Peyer's patch (tissue), 4 donors: ENCODE measurements around the gene MRM1. TPM values are rescaled to one million over a fixed set of nuclear protein-coding genes. Genes with fewer than 3 reads are reported as not detected.

Experiments used
- DNase-seq, 3 donors: peaks; one replicate each; pipeline ENCODE4 v3.0.0-alpha.2; 2017 to 2019
- H3K27ac ChIP-seq, 4 donors: fragments of 200-600 bp; sonication (generic); one replicate each; pipeline ENCODE4 v1.5.1; 2016 to 2019
- H3K27me3 ChIP-seq, 2 donors: fragments of 200-600 bp; sonication (generic); one replicate each; pipeline ENCODE4 v1.5.1; 2019
- H3K36me3 ChIP-seq, 3 donors: fragments of 200-600 bp; sonication (generic); one replicate each; pipeline ENCODE4 v1.5.1; 2016 to 2019
- H3K4me1 ChIP-seq, 4 donors: fragments of 200-600 bp; sonication (generic); one replicate each; pipeline ENCODE4 v1.5.1; 2016 to 2019
- H3K4me3 ChIP-seq, 4 donors: fragments of 200-600 bp; sonication (generic); 1 replicate in 3 of 4; 2 replicates in 1 of 4; pipeline ENCODE4 v1.5.1; 2016 to 2019; ENCODE audit warnings: mild to moderate bottlenecking in 1 of 4
- H3K9me3 ChIP-seq, 4 donors: fragments of 200-600 bp; sonication (generic); one replicate each; pipeline ENCODE4 v1.5.1; 2016 to 2019; ENCODE audit warnings: mild to moderate bottlenecking in 1 of 4
- POLR2A ChIP-seq, 2 donors: fragments of 450-650 bp; IDR thresholded peaks; one replicate each; pipeline ENCODE4 v1.5.1; 2017; ENCODE audit warnings: antibody characterized with exemption in 2 of 2, mild to moderate bottlenecking in 2 of 2, moderate library complexity in 2 of 2
- total RNA-seq, 4 donors: library from RNA; depleted of rRNA; stranded (reverse); fragments of >200 nt; gene quantifications; one replicate each; pipeline ENCODE4 v1.1.0, GENCODE V29; 2016
- TF ChIP-seq, protein P1 (sequence below), 6 experiments: fragments of 450-650 bp in 4 of 6; fragments of 200-600 bp in 2 of 6; sonication (generic) in 1 of 6; IDR thresholded peaks; one replicate each; pipeline ENCODE4 v1.5.1; 2017 to 2019; ENCODE audit warnings: antibody characterized with exemption in 6 of 6, mild to moderate bottlenecking in 3 of 6, moderate library complexity in 1 of 6

Gene MRM1
- total RNA-seq, 4 donors from 2014 or later, result 6.6 to 18.8 (median 13.9) TPM

GRCh38 chr17:36627101-36627500 is 25.7 kb downstream of the MRM1 start:
- Histone ChIP-seq H3K9me3 (no peaks in the 10 kb centered on the region), H3K27ac (no peak overlapping the region), H3K4me3 (no peak overlapping the region), H3K36me3 (no peaks in the 10 kb centered on the region), H3K4me1 (peaks cover 0 to 3% (median 0%) of the 10 kb centered on the region in 4 donors), H3K27me3 (no peaks in the 10 kb centered on the region)
- TF ChIP-seq, protein P1, sequence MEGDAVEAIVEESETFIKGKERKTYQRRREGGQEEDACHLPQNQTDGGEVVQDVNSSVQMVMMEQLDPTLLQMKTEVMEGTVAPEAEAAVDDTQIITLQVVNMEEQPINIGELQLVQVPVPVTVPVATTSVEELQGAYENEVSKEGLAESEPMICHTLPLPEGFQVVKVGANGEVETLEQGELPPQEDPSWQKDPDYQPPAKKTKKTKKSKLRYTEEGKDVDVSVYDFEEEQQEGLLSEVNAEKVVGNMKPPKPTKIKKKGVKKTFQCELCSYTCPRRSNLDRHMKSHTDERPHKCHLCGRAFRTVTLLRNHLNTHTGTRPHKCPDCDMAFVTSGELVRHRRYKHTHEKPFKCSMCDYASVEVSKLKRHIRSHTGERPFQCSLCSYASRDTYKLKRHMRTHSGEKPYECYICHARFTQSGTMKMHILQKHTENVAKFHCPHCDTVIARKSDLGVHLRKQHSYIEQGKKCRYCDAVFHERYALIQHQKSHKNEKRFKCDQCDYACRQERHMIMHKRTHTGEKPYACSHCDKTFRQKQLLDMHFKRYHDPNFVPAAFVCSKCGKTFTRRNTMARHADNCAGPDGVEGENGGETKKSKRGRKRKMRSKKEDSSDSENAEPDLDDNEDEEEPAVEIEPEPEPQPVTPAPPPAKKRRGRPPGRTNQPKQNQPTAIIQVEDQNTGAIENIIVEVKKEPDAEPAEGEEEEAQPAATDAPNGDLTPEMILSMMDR (IDR thresholded peaks at IDR 0.05), result no peak
- TF ChIP-seq POLR2A (IDR thresholded peaks at IDR 0.05), result no peak
- no peak for DNase-seq

DNA sequence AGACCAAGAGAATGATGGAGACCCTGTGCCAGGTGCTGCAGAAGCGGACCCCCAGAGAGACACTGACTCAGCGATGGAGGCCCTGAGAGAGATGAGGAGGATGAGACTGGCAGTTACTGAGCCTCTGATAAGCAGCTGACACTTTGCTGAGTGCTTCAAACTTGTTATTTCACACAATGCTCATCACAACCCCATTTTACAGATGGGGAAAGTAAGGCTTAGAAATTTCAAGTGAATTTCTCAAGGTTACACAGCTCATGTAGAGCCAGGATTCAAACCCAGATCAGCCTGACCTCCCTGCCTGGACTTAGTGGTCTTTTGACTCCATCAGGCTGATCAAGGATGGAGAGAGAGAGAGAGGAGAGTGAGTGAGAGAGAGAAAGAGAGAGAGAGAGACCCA is 27.2 kb downstream of the MRM1 start:
- no peak overlapping the region for H3K27ac ChIP-seq
- H3K4me1 ChIP-seq, result peaks cover 0 to 3% (median 0%) of the 10 kb centered on the region in 4 donors
- H3K9me3 ChIP-seq, result no peaks in the 10 kb centered on the region
- DNase-seq, result no peak
- no peak for TF ChIP-seq POLR2A (IDR thresholded peaks at IDR 0.05)
- TF ChIP-seq, protein P1 (IDR thresholded peaks at IDR 0.05), result no peak
- H3K4me3 ChIP-seq, result no peak overlapping the region
- H3K27me3 ChIP-seq, result no peaks in the 10 kb centered on the region
- no peaks in the 10 kb centered on the region for H3K36me3 ChIP-seq

- Histone ChIP-seq H3K9me3 (no peaks in the 10 kb centered on the region), H3K4me3 (no peak overlapping the region), H3K27ac (no peak overlapping the region), H3K36me3 (no peaks in the 10 kb centered on the region), H3K4me1 (peaks cover 0 to 3% (median 0%) of the 10 kb centered on the region in 4 donors), H3K27me3 (no peaks in the 10 kb centered on the region)
- no peak for TF ChIP-seq POLR2A (IDR thresholded peaks at IDR 0.05)
- TF ChIP-seq, protein P1 (IDR thresholded peaks at IDR 0.05), result peak; percentile 89 to 99 (median 98)
- DNase-seq, result peak; percentile 65 to 90 (median 84)
Observed at GRCh38 chr17:36629252-36629847, 28.0 kb downstream of the MRM1 start.

GRCh38 chr17:36629970-36630502 is 28.7 kb downstream of the MRM1 start:
- peaks cover 0 to 3% (median 0%) of the 10 kb centered on the region in 4 donors for H3K4me1 ChIP-seq
- TF ChIP-seq, protein P1 (IDR thresholded peaks at IDR 0.05), result no peak
- no peak for TF ChIP-seq POLR2A (IDR thresholded peaks at IDR 0.05)
- no peaks in the 10 kb centered on the region for H3K27me3 ChIP-seq
- H3K9me3 ChIP-seq, result no peaks in the 10 kb centered on the region
- H3K4me3 ChIP-seq, result no peak overlapping the region
- H3K27ac ChIP-seq, result no peak overlapping the region
- no peak for DNase-seq
- no peaks in the 10 kb centered on the region for H3K36me3 ChIP-seq

- no peak for TF ChIP-seq POLR2A (IDR thresholded peaks at IDR 0.05)
- TF ChIP-seq, protein P1 (IDR thresholded peaks at IDR 0.05), result no peak
- Histone ChIP-seq H3K4me1 (peaks cover 0 to 3% (median 0%) of the 10 kb centered on the region in 4 donors), H3K27me3 (no peaks in the 10 kb centered on the region), H3K4me3 (no peak overlapping the region), H3K36me3 (no peaks in the 10 kb centered on the region), H3K9me3 (no peaks in the 10 kb centered on the region), H3K27ac (no peak overlapping the region)
- no peak for DNase-seq
Observed at GRCh38 chr17:36631022-36631421, 29.6 kb downstream of the MRM1 start.
